G401 (cell line): ENCODE measurements around the gene ACTRT2. TPM values are rescaled to one million over a fixed set of nuclear protein-coding genes. Genes with fewer than 3 reads are reported as not detected.

Experiments used
- DNase-seq: peaks from one replicate; pipeline ENCODE4 v3.0.0-alpha.2; 2015; ENCODE audit warnings: low spot score
- in situ Hi-C: cut with HindIII; loops from 2 replicates; pipeline ENCODE4 v1.10.0; 2016; ENCODE audit warnings: low sequenced_read_pairs, mixed read lengths
- total RNA-seq: library from RNA; depleted of rRNA; stranded (reverse); fragments of >200 nt; shearing (Covaris generic); gene quantifications from 2 replicates; pipeline ENCODE4 v1.2.3, GENCODE V29; 2014; rRNA removed

ACTRT2 gene
- total RNA-seq, result not detected in 2 replicates

DNA sequence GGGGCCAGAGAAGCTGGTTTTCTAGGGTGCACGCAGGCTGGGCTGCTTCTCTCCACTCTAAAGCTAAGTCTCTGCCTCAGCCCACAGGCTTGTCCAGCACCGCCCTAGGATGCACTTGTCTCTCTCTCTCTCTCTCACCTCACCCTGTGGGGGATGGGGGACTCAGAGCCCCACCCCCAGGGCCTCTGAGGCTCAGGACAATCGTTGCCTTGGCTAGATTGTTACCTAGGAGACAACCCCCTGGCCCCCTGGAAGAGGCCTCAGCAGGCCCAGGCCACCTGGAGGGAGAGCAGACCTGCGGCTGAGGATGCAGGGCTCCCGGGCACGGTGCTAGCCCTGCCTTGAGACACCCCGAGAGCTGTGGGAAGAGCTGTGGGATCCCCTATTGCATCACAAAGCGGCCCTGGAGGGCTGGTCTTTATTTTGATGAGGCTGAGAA, at the start of gene ACTRT2:
Gene ACTRT2 (plus strand): TSS at position 235 of the 439 bp plus-strand sequence. CDS start 220 bp downstream, outside the sequence.
- DNase-seq, result no peak
- in situ Hi-C loops, result no loop called here

DNA sequence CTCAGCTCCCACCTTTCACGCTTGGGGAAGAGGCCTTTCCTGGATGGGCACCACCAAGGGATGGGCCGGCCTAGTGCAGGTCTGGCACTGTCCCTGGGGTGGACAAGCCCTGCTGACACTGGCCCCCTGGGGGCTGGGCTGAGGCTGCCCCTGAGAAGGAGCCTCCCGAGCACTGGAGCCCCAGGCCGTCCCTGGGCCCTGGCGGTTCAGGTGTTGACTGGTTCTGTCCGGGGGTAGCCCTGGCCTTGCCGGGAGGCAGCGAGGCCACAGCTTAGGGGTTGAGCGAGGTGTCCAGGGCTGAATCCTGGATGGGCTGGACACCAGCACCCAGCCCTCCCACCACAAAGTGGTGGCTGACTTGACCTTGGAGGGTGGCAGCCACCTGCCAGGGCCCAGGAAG, 49.7 kb upstream of the ACTRT2 start:
- in situ Hi-C loops, result no loop called here
- no peak for DNase-seq

DNA sequence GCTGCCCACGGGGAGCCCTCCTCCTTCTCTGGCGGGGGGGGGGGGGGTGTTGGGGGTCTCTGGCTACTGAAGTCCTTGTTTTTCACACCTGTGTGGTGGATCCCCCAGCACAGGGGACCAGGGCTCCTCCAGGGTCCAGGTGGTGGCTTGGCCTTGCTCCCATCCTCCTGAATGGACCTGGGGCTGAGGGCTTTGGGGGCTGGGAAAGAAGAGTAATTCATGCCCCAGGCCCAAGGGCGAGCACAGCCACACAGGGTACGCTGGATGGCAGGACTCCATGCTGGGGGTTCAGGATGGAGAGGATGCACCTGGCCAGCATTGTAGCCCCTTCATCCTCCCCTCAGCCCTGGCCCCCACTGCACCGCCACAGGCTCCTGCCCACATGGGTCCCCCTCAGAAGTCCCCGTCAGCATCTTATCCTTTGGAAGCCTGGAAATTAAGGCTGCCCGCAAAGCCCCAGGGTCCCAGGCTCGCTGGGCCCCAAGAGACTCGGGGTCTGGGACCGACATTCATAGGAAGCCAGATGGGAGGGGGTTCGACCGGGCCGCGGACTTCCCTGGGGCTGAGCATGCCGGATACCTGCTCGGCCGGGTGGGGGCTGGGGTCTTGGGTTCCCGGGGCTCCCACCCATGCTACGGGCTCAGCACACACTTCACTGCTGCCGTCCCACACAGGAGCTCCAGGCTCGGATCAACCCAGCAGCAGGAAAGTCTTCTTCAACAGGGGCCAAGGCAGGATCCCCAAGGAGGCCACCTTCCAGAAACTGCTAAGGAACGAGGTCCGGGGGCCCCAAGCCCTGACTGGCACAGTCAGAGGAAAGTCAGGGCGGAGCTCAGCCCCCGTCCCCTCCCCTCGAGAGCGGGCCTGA, 49.0 kb upstream of the ACTRT2 start:
- no peak for DNase-seq
- in situ Hi-C loops, result no loop called here

DNA sequence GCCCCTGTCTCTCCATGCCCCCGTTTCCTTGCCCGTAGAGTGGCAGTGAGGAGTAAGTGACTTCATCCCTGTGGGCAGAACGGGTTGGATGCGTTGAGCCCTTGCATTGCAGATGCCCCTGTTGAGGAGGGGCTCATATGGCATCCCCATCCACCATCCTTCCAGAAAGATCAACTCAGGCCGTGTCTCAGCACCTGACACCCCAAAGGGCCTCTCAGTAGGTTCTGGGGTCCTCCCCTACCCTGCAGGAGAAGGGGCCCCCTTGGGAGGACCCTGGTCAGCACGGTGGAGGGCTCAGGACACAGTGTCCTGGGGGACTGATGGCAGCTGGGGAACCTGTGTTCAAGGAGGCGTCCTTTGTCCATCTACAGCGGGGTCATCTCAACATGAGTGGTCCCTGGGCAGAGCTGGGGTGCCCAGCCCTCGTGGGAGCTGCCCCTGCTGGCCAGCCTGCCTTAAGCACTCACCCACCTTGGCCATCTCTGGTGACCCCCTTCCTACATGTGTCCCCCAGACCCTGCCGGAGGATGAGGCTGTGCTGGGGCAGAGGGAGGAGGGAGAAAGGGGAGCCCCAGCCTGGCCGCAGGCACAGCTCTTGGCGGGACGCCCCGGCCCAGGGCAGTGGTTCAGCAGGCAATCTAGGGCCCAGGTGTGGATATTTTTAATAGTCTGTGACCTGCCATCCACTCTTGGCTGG, 48.2 kb upstream of the ACTRT2 start:
- DNase-seq, result no peak
- in situ Hi-C loops, result no loop called here

DNA sequence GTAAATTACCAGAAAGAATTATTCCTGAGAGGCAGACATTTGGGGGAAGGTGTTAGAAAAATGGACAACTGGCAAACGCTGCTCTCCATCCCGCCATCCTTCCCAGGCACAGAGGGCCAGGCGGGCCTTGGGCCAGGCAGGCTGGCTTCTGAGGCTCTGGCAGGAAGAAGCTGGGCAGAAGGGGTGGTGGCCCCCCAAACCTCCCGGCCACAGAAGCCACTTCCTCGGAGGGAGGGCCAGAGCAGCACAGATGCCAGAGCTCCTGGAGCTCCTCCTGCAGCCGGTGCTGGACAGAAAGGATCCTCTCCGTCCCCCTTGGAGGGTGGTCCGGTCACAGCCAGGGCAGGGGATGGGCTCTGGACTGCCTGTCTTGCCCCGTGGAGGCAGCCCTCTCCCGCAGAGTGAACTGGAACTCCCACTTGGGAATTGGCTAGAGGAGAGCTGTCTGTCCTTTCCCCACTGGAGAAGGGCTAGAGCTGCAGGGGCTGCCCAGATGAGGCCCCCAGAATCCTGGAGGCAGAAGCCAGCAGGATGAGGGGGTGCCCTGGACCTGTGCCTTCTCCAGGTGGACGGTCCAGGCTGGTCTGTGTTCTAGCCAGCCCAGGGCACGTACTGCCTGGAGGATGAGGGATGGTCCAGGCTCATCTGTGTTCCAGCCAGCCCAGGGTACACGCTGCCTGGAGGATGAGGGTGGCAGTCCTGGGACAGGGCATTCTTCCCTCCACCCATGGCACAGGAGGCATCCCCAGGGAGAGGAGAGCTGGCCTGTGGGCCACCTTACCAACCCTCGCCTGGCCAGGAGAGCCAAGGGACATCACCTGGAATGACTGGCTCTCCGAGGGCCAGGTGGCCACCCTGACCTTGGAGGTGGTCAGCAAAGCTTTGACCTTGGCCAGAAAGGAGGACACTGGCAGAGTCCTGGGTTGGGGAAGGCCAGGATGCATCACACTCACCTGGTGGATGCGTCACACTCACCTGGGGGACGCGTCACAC, 47.4 kb upstream of the ACTRT2 start:
- in situ Hi-C loops, result no loop called here

DNA sequence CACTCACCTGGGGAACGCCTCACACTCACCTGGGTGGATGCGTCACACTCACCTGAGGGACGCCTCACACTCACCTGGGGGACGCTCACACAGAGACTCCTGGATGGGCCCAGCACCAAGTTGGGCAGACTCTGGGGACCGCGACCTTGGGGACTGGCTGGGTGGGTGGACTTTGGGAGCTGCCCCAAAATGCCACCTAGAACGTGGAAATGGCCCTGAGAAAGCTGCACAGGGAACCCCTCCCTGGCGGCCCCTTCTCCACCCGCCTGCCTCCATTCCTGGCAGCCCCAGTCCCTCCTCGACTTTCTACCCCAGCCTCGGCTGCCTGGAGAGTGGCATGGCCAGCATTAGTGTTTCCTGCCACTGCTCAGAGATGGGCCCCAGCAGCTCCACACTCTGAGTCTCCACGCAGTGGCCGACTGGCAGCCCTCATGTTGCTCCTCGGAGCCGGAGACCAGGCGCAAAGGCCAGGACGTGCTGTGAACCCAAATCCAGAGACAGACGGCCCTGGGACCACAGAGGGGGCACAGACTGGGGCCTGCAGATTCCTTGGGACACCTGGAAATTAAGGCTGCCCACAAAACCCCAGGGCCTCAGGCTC, 46.5 kb upstream of the ACTRT2 start:
- in situ Hi-C loops, result no loop called here
- DNase-seq, result no peak

More for the DNA sequence above, 47.4 kb upstream of the ACTRT2 start:
- no peak for DNase-seq

DNA sequence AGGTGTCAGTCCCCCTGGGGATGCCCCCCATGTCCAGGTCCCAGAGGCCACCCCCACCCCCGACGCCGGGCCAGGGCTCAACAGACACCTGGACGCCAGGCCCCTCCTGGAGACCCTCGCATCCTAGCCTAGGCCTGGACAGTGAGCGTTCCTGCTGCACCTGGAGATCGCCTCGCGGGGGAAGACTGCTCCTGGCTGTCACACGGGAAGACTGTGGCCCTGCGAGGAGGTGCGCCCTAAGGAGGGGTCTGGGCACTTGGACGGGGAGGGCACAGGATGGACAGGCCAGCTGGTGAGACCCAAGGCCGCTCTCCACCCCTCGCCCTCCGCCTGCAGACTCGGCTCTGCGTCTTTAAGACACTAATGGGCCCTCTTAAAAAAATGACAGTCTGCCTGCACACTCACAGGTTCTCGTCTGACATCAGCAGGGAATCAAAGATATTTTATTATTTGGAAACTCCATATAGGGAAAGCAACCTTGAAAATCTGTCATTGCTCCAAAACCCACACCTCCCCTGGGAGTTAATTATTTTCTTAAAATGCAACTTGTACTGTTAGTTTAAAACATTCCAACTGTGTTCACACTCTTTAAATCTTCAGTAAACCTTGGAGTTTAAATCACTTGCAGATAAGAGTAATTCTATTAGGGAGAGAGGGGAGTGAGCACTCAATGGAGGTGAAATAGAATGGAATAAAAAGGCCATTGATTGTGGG, 45.6 kb upstream of the ACTRT2 start:
- in situ Hi-C loops, result no loop called here
- DNase-seq, result no peak

DNA sequence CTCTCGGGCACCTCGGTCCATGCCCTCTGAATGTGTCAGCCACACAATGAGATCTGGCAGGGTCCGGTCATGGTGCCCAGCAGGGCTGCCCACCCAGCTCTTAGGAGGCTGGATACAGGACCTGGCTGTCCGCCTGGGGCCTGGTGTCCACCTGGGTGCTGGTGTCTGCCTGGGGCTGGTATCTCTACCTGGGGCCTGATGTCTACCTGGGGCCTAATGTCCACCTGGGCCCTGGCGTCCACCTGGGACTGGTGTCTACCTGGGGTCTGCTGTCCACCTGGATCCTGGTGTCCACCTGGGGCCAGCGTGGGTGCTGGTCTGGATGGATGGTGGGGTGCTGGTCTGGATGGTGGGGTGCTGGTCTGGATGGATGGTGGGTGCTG, 45.1 kb upstream of the ACTRT2 start:
- no peak for DNase-seq
- in situ Hi-C loops, result no loop called here

DNA sequence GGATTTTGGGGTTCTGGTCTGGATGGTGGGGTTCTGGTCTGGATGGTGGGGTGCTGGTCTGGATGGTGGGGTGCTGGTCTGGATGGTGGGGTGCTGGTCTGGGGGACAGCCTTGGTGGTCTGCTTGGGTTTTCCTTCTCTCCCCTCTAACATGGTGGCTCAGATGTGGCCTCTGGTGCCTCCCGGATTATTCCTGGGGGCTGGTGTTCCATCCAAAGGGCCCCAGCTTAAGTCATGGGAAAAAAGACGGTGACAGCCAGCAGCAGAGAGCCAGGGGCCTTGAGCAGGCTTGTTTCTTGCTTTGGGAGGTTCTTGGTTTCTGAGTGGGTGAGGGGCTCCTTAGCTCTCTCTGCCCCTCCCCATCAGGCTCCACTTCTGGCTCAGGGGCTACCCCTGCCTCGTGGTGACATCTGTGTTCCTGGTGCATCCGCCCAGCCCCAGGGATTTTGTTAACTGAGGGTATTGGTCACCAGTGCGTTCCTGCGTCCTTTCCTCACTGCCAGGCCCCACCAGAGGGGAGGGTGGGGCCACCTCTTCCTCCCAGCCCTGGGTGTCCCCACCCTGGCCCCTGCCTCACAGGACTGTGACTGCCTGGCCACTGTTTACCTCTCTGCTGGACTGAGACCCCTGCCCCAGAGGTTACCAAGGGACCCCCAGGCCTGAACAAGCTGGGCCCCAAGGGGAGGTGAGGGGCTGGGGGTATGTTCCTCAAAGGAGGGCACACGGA, 43.2 kb upstream of the ACTRT2 start:
- in situ Hi-C loops, result no loop called here

DNA sequence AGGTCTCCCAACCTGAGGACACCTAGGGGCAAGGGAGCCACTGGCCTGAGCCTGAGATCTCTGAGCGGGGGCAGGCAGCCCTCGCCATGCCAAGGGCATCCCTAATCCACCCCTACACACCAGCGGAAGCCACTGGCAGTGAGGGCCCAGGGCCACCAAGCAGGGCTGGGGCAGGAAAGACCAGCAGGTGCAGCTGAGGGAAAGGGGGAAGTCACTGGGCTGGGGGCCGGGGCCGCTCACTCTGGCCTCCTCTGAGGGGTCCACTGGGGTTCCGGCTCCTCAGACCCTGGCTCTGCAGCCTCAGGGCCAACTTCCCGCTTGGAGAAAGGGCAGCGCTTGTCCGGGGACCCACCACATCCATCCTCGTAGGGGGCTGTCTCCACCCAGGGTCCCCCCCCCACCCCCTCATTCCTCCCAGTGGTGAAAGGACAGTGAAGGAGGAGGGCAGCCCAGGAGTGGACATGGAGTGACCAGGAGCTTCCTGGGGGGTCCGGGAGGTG, 42.5 kb upstream of the ACTRT2 start:
- DNase-seq, result no peak
- in situ Hi-C loops, result no loop called here

More for the DNA sequence above, 43.2 kb upstream of the ACTRT2 start:
- DNase-seq, result no peak

DNA sequence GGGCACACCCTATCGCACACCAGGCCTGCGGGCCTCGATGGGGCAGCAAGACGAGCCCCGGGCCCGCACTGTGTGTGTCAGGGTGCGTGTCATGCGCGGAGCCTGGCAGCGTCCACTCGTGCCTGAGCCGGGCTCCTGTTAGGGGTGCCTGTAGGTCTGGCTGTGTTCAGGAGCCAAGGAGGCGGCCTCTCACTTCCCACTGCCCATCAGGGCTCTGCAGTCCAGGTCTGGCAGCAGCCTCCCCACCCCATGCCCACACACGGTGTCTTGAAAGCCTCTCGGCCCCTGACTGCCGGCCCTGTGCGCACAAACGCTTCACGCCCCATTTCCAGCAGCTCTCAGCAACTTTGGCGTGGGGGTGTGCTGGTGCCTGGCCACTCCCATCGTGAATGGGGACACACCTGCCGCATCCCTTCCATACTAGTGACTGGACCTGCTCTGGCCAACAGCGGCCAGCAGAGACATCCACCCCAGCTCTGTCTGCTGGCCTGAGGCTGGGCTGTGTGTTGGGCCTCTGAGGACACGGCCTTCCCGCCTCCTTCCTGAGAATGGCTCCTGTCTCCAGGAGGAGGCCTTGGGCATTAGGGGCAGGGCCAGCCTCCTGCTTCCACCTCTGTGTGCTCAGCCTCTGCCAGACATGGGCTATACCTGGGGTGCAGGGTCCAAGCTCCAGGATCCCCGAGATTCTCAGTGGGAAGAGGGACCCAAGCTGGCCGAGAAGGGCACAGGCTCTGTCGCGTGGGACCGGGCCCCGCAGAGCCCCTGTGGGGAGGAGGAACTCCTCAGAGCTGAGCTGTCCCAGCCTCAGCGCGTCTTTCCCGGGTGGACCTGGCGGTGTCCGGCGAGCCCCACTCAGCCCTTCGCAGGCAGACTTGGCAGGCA, 41.8 kb upstream of the ACTRT2 start:
- in situ Hi-C loops, result no loop called here
- no peak for DNase-seq

DNA sequence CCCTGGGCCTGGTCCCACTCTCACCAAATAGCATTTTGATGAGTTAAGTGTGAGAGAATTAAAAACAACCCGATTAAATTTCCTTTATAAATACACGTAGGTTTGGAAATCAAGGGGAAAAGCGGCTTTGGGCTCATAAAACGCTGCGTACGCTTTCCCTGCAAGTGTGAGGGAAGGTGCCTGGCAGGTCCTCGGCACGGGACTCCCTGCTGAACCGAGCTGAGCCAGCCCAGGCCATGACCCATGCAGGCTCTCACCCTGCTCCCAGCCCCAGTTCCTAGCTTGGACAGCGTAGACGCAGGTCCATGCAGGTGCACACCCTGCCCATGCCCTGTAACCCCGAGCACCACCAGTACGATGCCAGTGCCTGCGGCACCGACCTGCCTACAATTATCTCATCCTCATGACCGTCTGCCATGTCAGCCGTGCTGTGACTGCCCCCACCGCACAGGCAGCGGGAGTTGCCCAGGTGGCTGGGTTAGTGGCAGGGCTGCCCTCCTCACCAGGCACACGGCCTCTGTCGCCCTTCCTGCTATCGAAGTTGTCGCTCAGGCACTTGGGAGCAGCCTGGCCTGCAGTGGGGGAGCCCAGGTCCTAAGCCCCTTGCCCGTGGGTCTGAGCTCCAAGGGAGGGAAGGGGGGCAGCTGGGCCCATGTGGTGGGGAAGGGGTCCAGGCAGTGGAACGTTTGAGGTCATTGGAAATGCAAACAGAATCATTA, 41.0 kb upstream of the ACTRT2 start:
- no peak for DNase-seq
- in situ Hi-C loops, result no loop called here

DNA sequence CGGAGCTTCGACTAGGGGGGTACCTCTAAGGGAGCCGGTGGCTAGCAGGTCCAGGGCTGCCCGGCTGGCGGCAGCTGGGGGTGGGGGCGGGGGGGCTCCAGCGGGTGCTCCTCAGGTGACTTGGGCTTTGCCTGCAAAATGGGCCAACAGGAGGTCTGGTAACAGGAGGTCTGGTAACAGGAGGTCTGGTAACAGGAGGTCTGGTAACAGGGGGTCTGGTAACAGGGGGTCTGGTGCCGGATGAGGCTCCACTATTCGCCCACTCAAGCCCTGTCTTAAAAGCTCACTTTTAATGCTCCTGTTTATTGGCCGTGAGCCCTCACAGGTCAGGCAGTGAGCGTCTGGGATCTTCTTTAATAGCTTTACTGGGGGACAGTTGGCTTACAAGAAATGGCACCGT, 40.4 kb upstream of the ACTRT2 start:
- in situ Hi-C loops, result no loop called here
- no peak for DNase-seq

DNA sequence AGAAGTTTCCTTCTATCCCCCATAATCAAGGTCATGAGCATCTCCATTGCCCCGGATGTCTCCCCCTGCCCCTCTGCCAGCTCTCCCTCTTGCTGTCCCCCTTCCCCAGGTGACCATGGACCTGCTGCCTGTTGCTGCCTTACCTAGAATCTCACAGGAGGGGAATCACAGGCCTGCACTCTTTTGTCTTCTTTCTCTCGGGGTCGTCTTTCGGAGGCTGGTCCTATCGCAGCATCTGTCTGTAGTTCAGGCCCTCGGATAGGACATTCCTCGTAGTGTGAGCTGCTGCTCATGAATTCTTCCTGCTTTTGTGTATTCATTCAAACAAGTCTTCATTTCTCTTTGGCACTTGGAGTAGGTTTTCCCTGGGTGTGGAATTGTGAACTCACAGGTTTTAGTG, 39.9 kb upstream of the ACTRT2 start:
- in situ Hi-C loops, result no loop called here
- no peak for DNase-seq

DNA sequence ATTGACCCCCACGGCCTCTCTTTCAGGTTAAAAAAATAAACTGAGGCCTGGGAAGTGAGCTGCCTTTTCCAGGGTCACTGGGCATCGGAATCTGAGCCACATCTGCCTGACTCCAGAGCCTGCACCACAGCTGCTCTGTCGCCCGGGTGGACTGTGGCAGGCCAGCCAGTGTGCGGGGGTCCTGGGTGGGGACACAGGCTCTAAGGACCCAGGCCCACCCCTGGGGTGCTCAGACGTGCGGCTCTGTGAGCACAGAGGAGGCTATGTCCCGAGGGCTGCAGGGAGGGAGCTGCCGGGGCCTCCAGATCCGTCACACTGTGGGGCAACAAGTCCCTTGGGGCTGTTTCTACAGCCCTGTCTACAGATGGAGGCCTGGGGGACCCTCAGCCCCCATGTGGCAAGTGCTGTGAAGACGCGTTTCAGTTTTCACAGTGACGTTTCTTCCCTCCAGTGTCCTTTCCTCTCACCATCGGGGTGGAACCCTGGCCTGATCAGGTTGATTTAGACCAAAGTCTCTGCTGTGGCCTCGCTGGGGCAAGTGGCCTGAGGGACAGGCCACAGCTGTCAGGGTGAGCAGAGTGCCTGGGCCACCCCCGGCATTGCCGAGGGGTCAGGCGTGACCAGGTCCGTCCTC, 39.2 kb upstream of the ACTRT2 start:
- DNase-seq, result no peak
- in situ Hi-C loops, result no loop called here
